NCI-H2196 treated with DMSO at 0.1 percent for 48 hours (cell line): Measurements from ENCODE around the gene GNAQ.
"Not testable (repeated sequence)": the region's sequence is repeated elsewhere in the genome, so short reads cannot be mapped to it uniquely, and the experiment has no call there.

ENCODE experiments used
- DNase-seq: peaks from one replicate; lab custom pipeline; 2025; ENCODE audit not compliant: unreplicated experiment; lab: John Stamatoyannopoulos, UW

GNAQ gene

GRCh38 chr9:77750981-77751340 is 280.6 kb downstream of the GNAQ start:
- no peak for DNase-seq

DNA sequence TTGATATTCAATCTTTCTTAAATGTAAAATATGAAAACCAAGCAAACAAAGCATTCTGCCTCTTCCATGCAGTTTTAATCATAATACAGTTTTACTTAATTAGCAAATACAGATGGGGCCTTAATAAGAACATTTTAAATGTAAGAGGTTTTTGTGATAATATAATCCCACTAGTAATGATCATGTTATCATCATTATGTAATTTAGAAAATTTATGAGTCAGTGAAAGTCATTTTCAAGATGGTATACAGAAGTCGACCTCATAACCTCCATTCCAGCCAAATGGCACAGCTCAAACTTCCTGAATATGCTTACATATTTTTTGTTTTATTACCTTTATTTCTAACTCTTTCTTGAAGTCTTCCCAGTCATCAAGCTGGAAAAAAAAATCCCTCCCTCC is 281.3 kb downstream of the GNAQ start:
- no peak for DNase-seq

DNA sequence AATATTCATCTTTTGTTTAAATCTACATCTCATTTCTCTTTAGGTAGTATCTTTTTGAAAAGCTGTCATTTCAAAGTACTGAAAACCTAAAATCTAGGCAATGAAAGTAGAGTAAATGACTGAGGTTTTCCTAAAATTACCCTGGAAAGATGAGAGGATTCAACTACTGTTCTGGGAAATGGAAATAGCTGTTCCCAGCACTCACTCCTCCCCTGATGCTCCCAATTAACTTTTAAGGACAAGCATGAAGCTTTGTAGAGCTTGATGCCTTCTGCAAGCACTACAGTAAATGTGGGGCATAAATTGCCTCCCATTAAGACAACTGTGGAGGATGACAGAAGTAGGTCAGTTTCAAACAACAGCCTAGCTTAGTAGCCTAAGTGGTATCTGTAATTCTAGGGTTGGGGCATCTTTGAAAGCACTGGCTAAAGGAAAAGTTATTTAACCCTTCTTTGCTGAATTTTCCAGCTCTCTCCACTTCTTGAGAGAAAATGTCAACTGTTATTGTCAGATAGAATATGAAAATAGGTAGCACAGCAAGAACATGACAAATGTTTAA is 283.3 kb downstream of the GNAQ start:
- no peak for DNase-seq

- DNase-seq, result no peak
Observed at GRCh38 chr9:77747163-77747562, 284.4 kb downstream of the GNAQ start.

GRCh38 chr9:77744841-77745430 is 286.7 kb downstream of the GNAQ start:
- DNase-seq, result no peak

GRCh38 chr9:77743386-77743785 is 288.2 kb downstream of the GNAQ start:
- DNase-seq, result no peak

GRCh38 chr9:77738932-77739331 is 292.7 kb downstream of the GNAQ start:
- no peak for DNase-seq

DNA sequence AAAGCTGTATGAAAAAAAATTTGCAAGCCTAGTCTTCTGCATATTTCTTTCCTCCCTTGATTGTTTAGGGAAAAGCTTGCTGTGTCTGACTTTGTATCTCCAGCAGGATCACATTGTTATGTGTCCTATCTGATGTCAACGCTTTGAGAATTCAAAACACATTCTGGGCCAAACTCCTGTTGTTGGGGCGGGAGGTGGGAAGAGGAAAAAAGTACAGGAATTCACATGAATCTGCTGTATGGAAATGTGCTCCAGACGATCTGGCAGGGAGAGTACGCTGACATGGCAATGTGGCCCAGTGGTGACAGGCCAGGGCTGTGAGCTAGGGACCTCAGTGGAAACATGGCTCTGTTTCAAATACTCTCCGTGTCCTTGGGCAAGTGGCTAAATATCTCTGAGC is 296.1 kb downstream of the GNAQ start:
- DNase-seq, result no peak

GRCh38 chr9:77731930-77732329 is 299.7 kb downstream of the GNAQ start:
- DNase-seq, result peak; percentile 44

DNA sequence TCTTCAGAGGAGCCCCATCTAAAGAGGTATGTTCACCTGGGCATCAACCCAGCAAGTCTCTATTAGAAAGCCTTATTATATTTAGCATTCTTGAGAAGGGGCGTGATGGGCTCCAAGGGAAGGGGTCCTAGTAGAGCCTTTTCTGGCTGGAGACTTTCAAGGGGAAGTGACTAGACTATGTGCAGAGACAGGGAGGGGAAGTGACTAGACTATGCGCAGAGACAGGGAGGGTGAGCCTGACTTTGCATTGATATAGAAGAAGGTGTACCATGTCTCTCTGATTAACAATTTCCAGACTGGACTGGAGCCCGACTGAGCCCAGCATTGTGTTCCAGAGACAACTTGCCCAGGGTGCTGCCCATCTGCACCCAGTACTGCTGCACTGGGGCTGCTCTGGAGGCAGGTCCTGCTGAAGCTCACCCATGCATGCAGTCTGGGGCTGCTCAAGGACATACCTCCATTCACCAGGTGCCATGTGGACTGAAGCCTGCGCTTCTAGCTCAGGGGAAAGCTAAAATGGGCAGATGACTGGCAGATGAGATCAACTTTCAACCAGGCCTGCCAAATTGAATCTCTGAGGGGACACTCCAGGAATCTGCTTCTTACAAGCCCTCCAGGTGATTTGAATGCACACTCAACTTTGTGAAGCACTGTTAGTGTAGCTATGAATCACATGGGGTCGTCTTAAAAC is 300.5 kb downstream of the GNAQ start:
- peak; percentile 22 for DNase-seq

DNA sequence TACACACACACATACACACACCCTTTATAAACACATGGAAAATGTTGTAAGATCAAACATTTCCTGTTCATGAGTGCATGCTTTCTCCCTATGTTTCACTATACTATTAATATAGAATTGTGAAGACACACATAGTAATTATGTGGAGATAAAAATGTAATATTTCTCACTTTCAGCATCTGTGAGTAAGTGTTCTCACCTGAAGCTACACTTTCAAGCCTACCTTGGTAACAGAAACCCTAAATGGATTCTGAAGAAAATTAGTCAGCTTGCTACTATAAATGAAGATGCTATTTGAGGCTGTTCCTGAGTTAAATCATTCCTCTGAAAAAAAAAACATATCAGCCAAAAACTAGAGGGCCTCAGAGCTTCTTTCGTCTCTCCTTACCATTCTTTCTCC is 302.4 kb downstream of the GNAQ start:
- DNase-seq, result no peak

DNA sequence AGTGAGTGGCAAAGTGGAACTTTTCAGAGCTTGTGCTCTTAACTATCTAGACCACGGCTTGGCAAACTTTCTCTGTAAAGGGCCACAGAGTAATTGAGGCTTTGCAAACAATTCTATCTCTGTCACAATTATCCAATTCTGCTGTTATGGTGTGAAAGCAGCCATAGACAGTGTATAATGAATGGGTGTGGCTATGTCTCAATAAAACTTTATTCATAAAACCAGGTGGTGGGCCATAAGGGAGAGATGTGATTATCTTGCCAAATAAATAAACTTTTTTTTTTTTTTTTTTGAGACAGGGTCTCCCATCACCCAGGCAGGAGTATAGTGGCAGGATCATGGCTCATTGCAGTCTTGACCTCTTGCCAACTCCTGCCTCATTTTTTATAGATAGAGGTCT is 304.8 kb downstream of the GNAQ start:
- DNase-seq, result no peak

- DNase-seq, result no peak
Observed at GRCh38 chr9:77726289-77726688, 305.3 kb downstream of the GNAQ start.

DNA sequence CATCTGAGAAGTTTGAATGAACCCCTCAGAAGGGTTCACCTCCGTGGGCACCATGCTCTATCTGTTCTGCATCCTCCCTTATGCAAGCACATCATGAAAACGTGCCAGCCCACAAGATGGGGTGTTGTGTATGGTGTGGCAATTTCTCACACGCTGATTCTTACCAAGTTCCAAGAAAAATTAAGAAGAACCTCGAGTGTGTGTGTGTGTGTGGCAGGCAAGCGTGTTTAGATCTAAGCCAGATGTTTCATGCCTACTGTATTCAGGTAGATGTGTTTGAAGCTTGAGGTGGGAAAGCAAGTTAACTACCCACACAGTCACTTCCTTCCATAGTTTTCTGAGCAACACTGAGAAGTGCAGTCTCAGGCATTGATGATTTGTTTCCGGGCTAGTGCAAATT is 305.8 kb downstream of the GNAQ start:
- DNase-seq, result no peak

GRCh38 chr9:77725046-77725694 is 306.4 kb downstream of the GNAQ start:
- DNase-seq, result no peak

GRCh38 chr9:77721156-77721555 is 310.5 kb downstream of the GNAQ start:
- not testable (repeated sequence) for DNase-seq

DNA sequence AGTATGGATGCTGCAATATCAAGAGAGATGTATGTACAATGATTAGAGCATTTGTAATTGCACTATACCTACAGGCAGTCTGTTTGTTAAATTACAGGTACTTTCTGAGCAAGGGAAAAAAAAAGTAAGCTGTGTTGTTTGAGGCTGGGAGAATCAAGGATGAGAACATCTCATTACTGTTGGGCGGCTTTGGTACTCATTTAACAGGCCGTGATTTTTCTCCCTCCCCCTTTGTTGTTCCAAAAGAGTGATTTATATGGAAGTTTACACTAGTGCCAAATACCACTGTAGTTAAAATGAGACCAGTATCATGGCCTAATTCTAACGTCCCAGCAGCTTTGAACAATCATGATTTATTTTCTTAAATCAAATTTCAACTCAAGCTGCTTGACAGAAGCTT is 312.3 kb downstream of the GNAQ start:
- DNase-seq, result no peak

- not testable (repeated sequence) for DNase-seq
Observed at GRCh38 chr9:77718298-77718640, 313.3 kb downstream of the GNAQ start.

GRCh38 chr9:77717608-77718297 is 313.9 kb downstream of the GNAQ start:
- not testable (repeated sequence) for DNase-seq

GRCh38 chr9:77714077-77714549 is 317.5 kb downstream of the GNAQ start:
- DNase-seq, result no peak

DNA sequence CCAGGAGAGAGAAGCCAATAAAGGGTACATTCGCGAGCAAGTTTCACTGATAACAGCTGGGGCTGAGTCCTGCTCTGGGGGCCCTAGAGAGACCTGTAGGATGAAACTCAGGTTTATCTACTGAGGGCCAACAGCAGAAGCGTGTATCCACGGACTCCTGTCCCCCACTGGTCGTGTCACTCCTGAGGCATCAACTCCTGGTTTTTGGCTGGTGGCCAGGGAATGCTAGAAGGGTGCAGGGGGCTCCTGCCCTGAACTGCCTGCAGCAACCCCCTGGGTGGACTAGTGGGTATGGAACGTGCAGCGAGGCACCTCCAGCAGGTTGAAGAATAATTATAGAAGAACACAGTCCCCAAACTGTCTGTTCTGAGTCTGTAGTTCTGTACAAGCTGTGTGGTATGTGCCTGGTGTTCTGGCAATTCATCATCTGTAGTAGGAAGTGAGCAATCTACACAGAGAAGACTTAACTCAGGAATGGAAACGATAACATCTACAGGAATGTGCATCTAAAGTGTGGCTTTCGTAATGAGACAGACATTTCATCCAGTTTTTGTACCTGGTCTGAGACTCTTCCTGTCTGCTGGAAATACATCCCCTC is 319.0 kb downstream of the GNAQ start:
- DNase-seq, result no peak
